D341Med (cell line): ENCODE data around the gene HACD1.

Experiments used
- DNase-seq: peaks from one replicate; pipeline ENCODE4 v3.0.0; 2012; ENCODE audit warnings: low spot score

Gene HACD1

GRCh38 chr10:17617031-17617911 is at the start of gene HACD1:
TSS of gene HACD1 (minus strand) at chr10:17617374. CDS start at chr10:17617339, 35 bp downstream.
- DNase-seq = peak; percentile 92

- DNase-seq = no peak
Measured at GRCh38 chr10:17665747-17666146, 48.6 kb upstream of the HACD1 start.

GRCh38 chr10:17663450-17663849 is 46.3 kb upstream of the HACD1 start:
- DNase-seq = no peak

- DNase-seq = no peak
Measured at GRCh38 chr10:17662193-17663138, 45.3 kb upstream of the HACD1 start.

- no peak for DNase-seq
Measured at GRCh38 chr10:17661510-17661909, 44.3 kb upstream of the HACD1 start.

GRCh38 chr10:17660921-17661320 is 43.7 kb upstream of the HACD1 start:
- no peak for DNase-seq

GRCh38 chr10:17659365-17659764 is 42.2 kb upstream of the HACD1 start:
- no peak for DNase-seq

GRCh38 chr10:17657103-17657500 is 39.9 kb upstream of the HACD1 start:
- DNase-seq = no peak

- no peak for DNase-seq
Measured at GRCh38 chr10:17655567-17656146, 38.5 kb upstream of the HACD1 start.

GRCh38 chr10:17655009-17655408 is 37.8 kb upstream of the HACD1 start:
- DNase-seq = no peak

- DNase-seq = no peak
Measured at GRCh38 chr10:17652585-17652984, 35.4 kb upstream of the HACD1 start.

- no peak for DNase-seq
Measured at GRCh38 chr10:17651896-17652295, 34.7 kb upstream of the HACD1 start.

GRCh38 chr10:17650416-17650815 is 33.2 kb upstream of the HACD1 start:
- no peak for DNase-seq

GRCh38 chr10:17649836-17650235 is 32.7 kb upstream of the HACD1 start:
- no peak for DNase-seq

- no peak for DNase-seq
Measured at GRCh38 chr10:17649052-17649451, 31.9 kb upstream of the HACD1 start.

GRCh38 chr10:17648243-17649035 is 31.3 kb upstream of the HACD1 start:
- no peak for DNase-seq

- DNase-seq = no peak
Measured at GRCh38 chr10:17647326-17647725, 30.2 kb upstream of the HACD1 start.

GRCh38 chr10:17645621-17646345 is 28.6 kb upstream of the HACD1 start:
- no peak for DNase-seq

- peak; percentile 65 for DNase-seq
Measured at GRCh38 chr10:17644485-17644943, 27.3 kb upstream of the HACD1 start.

- peak; percentile 92 for DNase-seq
Measured at GRCh38 chr10:17643755-17644484, 26.7 kb upstream of the HACD1 start, which contains the start of gene STAM. TSS of gene STAM (plus strand) at chr10:17644151. CDS start at chr10:17644340, 189 bp downstream.
